Endometrial microvascular endothelial cells (primary cell): Measurements from ENCODE around the gene MPHOSPH6. TPM values are rescaled to one million over a fixed set of nuclear protein-coding genes. Genes with fewer than 3 reads are reported as not detected.
"Not testable (repeated sequence)": the region's sequence is repeated elsewhere in the genome, so short reads cannot be mapped to it uniquely, and the experiment has no call there.

ENCODE experiments used
- in situ Hi-C: cut with HindIII; loops from 2 replicates; pipeline ENCODE4 v1.10.0; 2017; ENCODE audit warnings: low sequenced_read_pairs, low pct_unique_long_range_greater_than_20kb; ENCODE audit errors: inconsistent ontology term
- total RNA-seq: library from RNA; depleted of rRNA; stranded (reverse); fragments of >200 nt; gene quantifications from one replicate; pipeline ENCODE4 v1.2.3, GENCODE V29; 2015; ENCODE audit errors: inconsistent ontology term

MPHOSPH6 gene
- total RNA-seq, 1 donor from 2014 or later: 62.7 TPM

DNA sequence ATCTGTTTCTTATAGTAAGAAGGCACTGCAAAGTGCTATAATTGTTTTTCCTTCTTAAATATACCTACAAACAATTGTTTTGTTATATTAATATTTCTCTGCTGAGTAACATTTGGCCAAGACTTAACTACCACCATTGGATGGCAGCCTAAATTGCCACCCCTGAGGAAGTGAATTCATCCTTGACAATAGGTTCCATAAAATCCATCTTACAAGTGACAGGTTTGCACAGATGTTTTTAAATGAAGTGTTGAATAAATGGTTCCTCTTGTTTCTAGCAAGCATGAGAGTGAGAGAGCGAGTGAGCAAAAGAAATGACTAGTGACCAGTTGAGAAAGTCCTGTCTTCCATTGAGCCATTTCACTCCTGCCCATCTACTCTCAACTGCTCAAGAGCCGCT lies 8.3 kb upstream of the MPHOSPH6 start:
- in situ Hi-C loops: no loop called here

DNA sequence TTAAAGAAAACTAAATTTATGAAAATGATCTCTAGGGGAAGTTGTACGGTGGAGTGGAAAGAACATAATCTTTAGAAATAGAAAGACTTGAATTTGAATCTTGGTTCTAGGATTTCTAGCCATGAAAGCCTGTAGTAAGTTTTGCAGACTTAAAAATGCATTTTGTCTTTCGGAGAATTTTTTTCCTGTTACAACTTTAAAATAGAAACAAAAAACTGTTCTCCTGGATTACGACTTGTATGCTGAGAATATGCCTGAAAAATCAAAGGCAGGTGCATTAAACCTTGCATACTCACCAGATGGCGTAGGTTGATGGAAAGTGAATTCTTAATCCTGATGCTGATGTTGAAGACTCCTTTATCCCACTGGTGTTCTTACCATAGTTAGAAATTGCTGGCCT lies 7.5 kb upstream of the MPHOSPH6 start:
- in situ Hi-C loops: no loop called here

DNA sequence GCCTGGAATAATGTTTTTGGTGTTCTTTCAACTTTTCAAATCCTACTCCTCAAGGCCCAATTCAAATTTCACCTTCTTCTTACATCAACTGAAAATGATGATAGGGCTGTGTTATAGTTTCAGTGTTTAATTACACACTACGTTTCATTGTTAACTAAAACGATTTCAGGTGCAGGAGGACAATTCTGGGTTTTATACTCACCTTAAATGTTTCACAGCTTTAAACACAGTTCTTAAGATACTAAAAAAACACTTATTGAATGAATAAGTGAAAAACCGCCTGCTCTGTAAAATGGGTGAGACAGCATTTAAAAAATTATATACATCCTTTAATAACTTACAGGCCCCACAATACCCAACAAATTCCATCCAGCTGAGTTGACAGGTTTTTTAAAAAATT lies 6.2 kb upstream of the MPHOSPH6 start:
- in situ Hi-C loops: no loop called here

DNA sequence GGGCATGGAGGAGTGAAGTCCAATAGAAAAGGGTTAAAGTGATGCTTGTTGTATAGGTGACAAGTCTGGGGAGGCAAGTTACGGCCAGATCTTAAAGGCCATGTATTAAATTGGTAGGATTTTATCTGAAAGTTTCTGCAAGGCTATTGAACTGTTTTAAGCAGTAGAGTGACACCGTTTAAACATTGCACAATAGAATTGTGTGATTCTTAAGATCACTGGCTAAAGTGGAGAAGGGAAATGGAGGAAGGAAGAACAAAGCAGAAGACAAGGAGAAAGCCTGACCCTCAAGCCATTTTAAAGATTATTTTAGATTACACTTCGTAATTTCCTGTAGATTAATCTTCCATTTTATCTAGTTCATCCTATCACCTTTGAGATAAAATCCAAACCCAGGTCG lies 5.6 kb upstream of the MPHOSPH6 start:
- in situ Hi-C loops: no loop called here

DNA sequence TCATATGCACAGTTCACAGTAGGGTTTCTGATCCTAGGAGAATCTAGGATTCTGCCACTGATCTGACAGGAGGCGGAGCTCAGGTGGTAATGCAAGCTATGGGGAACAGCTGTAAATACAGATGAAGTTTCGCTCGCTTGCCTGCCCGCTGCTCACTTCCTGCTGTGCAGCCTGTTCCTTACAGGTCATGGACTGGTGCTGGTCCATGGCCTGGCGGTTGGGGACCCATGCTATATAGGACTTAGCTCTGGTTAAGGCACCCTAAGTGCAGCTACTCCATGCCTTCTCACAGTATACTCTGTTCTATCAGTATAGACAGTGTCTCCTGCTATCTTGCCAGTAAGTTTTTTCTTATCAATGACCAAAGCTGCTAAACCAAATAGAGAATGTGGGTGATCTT lies 2.4 kb downstream of the MPHOSPH6 start:
- in situ Hi-C loops: no loop called here

DNA sequence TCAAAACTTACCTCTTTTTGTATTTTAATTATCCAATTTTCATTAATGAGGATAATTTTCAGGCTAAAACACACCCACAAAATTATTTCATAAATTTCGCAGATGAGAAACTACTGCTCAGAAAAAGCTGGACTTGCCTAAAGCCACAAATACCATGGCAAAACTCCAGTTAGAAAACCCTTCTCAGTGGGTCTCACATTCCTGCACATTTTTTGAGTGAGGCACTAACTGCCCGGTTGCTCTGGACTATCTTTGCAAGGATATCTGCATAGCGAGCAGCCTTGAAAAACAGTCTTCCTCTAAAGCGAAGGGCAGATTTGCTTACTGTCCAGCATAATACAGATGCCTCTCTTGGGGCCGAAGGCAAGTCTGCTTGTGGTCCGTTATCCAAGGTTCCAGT lies 9.8 kb downstream of the MPHOSPH6 start:
- in situ Hi-C loops: no loop called here

DNA sequence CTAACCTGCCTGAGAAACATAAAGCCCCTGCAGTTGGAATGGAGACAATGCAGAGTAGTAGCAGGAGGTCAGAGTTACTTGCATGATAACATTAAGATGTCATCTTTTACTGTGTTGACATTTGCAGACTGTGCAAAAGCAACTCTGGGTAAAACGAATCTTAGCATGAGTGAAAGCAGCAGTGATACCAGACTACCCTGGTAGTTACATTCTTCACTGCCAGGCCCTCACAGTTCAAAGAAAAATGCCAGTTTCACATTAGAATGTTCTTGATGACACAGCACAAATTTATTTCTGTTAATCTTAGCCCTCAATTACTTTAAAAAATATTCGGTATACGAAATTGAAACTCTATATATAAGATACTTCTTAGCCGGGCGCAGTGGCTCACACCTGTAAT lies 12.2 kb downstream of the MPHOSPH6 start:
- in situ Hi-C loops: no loop called here

DNA sequence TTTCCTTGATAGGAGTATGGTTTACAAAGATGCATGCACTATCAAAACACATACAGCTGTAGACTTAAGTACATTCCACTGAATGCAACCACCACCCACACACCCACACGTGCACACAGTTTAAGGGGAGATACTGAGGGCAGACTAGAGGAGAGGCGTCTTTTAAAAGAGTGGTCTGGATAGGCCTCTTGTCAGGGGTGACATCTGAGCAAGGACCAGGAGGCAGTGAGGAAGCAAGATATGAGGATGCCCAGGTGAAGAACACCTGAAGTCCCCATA lies 12.6 kb downstream of the MPHOSPH6 start:
- in situ Hi-C loops: no loop called here

DNA sequence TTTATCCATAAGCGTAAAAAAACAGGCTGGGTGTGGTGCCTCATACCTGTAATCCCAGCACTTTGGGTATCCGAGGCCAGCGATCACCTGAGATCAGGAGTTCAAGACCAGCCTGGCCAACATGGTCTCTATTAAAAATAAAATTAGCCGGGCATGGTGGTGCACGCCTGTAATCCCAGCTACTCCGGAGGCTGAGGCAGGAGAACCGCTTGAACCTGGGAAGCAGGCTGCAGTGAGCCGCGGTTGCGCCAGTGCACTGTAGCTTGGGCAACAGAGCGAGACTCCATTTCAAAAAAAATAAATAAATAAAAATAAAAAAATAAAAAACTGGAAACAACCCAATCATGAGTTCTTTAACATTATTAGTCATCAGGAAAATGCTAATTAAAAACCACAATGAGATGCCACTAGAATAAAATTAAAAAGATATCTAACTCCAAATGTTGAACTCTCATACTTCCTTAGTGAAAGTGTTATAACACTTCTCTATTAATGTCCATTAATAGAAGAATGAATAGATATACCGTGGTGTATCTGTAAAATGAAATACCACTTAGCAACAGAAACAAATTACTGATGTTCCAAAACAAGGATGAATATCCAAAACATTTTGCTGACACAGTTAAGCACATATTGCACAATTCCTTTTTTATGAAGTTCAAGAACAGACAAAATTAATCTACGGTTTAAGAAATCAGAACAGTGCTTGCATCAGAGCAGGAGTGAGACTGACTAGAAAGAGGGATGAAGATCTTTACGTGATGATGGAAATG lies 13.1 kb downstream of the MPHOSPH6 start:
- in situ Hi-C loops: no loop called here

DNA sequence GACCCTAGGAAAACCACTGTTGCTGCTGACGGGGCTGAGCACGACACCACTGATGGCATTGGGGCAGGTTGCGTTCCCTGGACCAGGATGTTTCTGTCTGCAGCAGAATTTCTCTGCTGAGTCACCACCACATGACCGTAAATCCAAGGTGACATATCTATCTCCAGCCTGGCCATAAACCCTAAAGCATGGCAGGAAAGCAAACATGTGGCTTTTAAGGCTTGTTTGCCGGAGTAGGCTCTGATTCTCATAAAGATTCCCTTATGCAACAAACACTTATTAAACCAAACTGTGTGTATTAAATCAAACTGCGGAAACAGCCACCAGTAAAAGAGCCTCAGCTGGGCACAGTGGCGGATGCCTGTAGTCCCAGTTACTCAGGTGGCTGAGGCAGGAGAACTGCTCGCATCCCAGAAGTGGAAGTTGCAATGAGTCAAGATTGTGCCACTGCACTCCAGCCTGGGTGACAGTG lies 17.3 kb downstream of the MPHOSPH6 start:
- in situ Hi-C loops: no loop called here

DNA sequence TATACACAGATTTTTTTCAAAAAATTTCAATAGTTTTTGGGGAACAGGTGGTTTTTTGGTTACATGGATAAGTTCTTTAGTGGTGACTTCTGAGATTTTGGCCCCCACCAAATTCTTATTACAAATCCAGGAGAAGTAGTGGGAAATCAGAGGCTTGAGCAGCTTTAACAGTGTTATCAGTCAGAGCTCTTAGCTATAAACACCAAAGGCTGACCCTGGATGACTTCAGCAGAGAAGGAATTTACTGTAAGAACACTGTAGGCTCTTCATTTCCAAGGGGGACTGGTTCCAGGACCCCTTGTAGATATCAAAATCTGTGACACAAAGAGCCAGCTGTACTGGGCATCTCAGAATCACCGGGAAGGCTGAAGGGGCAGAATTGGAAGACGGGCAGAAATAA lies 17.8 kb downstream of the MPHOSPH6 start:
- in situ Hi-C loops: no loop called here

DNA sequence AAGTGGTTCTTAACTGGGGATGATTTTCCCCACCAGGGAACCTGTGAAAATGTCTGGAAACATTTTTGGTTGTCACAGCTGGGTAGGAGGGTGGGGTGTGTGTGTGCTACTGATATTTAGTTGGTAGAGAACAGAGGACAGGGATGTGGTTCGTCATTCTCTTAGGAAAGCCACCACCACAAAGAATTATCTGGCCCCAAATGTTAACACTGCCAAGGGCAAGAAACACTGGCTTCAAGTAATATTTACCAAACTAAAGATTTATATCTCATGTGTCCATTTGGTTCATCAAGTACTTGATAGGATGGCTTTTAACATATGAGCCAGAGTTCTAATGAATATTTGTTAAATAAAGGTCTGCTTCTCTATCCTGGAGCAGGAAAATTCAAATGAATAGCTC lies 19.5 kb downstream of the MPHOSPH6 start:
- in situ Hi-C loops: no loop called here

DNA sequence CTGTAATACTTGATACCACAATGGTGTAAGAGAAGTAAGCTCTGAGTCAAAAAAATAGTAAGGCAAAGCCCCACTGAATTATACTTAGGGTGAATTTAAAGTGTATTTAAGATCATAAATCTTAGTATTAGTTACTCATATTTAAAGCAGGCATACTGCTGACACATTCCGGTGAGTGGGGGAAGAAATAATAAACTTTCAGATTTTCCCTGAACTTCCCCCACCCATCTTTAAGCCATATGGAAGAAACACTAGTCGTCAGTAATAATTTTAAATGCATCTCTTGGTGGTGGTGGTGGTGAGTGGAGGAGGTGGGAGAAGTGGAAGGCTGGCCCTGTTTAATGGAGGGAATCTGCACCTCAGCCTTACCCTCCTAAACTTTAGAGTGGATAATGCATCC lies 20.5 kb downstream of the MPHOSPH6 start:
- in situ Hi-C loops: no loop called here

DNA sequence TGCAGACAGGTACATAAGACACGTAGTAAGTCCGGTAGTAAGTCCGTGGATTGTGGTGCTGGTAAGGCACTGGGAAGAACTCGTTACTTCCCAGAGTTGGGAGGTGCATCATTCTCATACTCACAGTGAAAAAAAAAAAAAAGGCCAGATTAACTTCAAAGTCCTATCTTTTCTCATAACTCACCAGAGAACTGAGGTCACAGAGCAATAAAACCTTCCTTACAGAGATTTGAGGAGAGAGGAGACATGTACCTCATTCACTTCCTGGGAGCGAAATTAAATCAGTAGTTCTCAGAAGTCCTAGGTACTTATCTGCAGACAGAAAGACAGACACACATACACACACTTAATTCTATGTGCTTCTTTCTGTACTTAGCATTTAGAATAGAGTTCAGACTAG lies 22.5 kb downstream of the MPHOSPH6 start:
- in situ Hi-C loops: no loop called here

DNA sequence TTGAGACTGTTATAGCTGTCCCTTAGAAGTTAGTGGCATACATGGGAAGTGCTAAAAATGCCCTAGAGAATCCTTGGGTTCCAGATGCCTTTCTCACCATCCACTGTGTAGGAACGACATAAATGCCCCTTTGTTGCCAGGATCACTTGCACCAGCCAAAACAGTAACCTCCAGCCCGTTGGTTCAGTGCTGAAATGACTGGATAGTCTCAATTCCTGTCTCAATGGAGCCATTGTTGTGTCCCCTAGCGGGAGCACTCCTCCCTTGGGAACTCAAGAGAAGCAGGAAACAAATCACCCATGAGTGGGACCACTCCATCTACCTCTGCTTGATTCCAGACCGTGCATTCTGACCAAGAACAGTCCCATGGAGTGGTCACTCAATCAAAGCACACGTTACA lies 23.1 kb downstream of the MPHOSPH6 start:
- in situ Hi-C loops: no loop called here

DNA sequence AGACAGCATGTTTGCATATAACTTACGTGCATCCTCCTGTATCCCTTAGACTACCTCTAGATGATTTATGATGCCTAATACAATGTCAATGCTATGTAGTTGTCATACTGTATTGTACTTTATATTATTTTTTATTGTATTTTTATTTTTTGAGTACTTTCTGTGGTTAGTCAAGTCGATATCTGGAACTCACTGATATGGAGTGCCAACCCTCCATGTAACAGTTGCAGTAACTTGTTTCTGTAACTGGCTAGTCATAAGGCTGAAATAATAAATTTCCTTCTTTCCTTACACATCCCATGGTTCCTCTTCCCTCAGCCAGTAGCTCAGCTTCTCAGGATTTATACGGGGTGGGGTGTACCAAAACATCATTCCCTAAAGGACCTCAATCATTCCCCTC lies 23.5 kb downstream of the MPHOSPH6 start:
- in situ Hi-C loops: no loop called here

DNA sequence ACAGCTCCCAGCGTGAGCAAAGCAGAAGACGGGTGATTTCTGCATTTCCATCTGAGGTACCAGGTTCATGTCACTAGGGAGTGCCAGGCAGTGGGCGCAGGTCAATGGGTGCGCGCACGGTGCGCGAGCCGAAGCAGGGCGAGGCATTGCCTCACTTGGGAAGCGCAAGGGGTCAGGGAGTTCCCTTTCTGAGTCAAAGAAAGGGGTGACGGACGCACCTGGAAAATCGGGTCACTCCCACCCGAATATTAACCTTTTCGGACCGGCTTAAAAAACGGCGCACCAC lies 30.8 kb downstream of the MPHOSPH6 start:
- in situ Hi-C loops: not testable (repeated sequence)

DNA sequence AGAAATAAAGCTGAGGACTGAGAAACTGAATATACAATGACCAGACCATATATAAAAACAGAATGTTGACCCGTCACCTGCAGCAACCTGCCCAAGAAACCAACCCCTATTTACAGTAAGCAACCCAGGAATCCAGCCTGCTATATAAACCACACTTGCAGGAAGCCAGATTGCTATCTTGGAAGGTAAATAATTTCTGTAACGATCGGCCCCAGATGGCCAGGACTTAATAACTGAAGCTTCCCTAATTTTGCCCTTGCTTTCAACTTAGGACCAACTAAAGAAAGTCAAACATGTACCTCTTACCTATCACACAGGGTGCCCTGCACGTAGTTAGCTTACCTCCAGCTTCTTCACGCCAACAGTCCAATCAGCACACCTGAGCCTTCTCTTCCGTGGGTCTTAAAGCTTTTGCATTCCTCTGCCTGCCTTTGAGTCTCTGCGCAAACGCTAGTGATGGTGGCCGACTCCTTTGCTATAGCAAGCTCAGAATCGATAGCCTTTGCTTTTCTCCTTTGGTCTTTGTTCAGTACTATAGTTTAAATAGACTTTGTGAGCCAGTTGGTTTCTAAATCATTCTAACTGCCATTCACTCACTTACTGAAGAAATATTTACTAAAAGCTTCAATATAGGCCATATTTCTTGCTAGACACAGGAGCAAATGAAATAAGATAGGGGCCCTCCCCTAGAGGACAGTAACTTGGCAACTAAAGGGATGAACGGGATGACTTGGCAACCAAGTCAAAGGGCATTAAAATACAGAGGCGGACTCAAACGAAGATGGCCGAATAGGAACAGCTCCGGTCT lies 31.3 kb downstream of the MPHOSPH6 start:
- in situ Hi-C loops: no loop called here

DNA sequence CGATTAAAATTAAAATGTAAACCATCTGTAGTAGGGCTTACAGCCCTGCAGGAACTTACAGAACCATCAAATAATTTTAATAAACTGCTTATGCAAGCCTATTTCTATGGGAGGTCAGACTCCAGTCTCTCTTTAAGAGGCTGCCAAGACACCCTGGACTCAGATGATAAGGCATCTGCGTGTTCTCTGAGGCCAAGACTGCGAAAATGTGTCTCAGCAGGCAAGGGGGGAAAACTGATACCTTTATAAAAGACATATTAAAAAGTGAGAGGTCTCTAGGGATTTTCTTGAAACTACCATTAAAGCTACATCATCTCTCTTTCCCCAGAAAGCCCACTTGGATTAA lies 32.2 kb downstream of the MPHOSPH6 start:
- in situ Hi-C loops: no loop called here

DNA sequence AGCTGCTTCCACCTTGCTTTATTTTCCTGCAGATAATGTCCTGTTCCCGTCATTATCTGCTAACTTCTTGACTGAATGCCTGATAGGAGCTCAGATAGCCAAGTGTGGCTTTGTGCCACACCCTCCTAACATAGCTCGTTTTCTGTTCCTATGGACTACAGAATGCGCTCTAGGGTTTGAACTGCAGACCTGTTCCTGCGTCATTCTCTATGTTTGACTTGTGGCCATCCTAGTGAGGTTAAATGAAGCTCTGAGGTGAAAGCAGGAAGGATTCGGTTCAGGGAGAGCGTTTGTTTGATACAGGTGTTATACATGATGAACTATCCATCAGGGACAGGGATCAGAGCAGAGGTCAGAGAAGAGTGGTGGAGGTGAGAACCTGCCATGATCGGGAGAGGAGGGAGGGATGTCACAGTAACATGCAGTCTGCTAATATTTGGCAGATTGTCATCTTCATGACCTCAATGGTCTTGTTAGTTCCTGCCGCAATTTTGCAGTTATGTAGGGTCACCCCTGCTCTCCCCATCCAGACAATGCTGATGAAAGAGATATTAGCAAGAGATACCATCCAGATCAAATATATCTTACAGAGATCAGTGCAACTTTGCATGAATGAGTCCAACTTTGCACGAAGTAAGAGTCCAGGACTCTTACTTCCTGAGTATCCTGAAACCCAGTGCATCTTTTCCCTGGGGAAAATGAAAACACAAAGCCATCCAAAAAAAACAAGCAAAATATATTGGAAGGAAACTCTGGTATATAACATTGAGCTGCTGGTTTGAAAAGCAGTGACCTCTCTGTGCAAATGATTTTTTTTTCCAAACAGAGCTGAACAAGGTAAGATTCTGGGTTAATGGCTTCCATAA lies 32.8 kb downstream of the MPHOSPH6 start:
- in situ Hi-C loops: no loop called here
